Muscle of leg (tissue), 16 donors: ENCODE measurements around the gene ANKRD34B. TPM values are rescaled to one million over a fixed set of nuclear protein-coding genes. Genes with fewer than 3 reads are reported as not detected.

ENCODE experiments used
- DNase-seq: peaks from one replicate; pipeline ENCODE4 v3.0.0; 2013
- H3K27ac ChIP-seq: one replicate; pipeline ENCODE4 v1.5.1; 2013; ENCODE audit warnings: mild to moderate bottlenecking, low read length, control low read depth
- H3K27me3 ChIP-seq: one replicate; pipeline ENCODE4 v1.6.1; 2013; ENCODE audit warnings: low read length; ENCODE audit not compliant: control insufficient read depth, insufficient read depth
- H3K36me3 ChIP-seq: one replicate; pipeline ENCODE4 v1.6.1; 2013; ENCODE audit warnings: low read length; ENCODE audit not compliant: control insufficient read depth, insufficient read depth
- H3K4me1 ChIP-seq: one replicate; pipeline ENCODE4 v1.6.1; 2013; ENCODE audit warnings: low read length; ENCODE audit not compliant: control insufficient read depth, insufficient read depth
- H3K4me3 ChIP-seq: one replicate; pipeline ENCODE4 v1.5.1; 2013; ENCODE audit warnings: low read length, control low read depth
- H3K9me3 ChIP-seq: replicated peaks from 2 replicates; pipeline ENCODE4 v1.6.1; 2013; ENCODE audit warnings: low read depth, low read length; ENCODE audit not compliant: control insufficient read depth
- WGBS: methylation state at CpG from one replicate; pipeline ENCODE4 v1.1.5; 2013; ENCODE audit warnings: missing lambda C conversion rate; ENCODE audit not compliant: insufficient coverage; 5-methylcytosine and 5-hydroxymethylcytosine counted together
- long read RNA-seq, 11 donors: transcript quantifications; one replicate each; lab custom pipeline, GENCODE V29; 2026
- polyA plus RNA-seq, 8 donors: library from polyadenylated mRNA; unstranded; fragments of 120-200 nt; gene quantifications; one replicate each; pipeline versions ENCODE4 v1.2.1 to v1.2.3, GENCODE V29; 2013; ENCODE audit warnings: inconsistent platforms in 1 of 8, low replicate concordance in 1 of 8; ENCODE audit not compliant: insufficient read length in 8 of 8, insufficient read depth in 1 of 8
- total RNA-seq: library from RNA; stranded (reverse); fragments of 120-200 nt; gene quantifications from one replicate; pipeline ENCODE4 v1.2.4, GENCODE V29; 2013

ANKRD34B gene
- total RNA-seq (0.13 TPM), polyA plus RNA-seq (under 1 TPM in 7 of 8 donors, not detected in 1; 0.16 to 0.68 (median 0.27) TPM)
- long read RNA-seq, donor 1 = 0 reads
- long read RNA-seq, donor 2 = 0 reads
- long read RNA-seq, donor 3 = 0 reads
- long read RNA-seq, donor 4 = 0 reads
- long read RNA-seq, donor 5 = 0 reads
- long read RNA-seq, donor 6 = 0 reads
- long read RNA-seq, donor 7 = 0 reads
- long read RNA-seq, donor 8 = 0 reads
- long read RNA-seq, donor 9 = 0 reads
- long read RNA-seq, donor 10 = 0 reads
- long read RNA-seq, donor 11 = 0 reads

GRCh38 chr5:80569961-80570786 lies at the start of gene ANKRD34B:
TSS of gene ANKRD34B (minus strand) at chr5:80570280. CDS start at chr5:80560019, 10,261 bp downstream.
- peak; percentile 19 for DNase-seq
- peaks cover 60% of the 10 kb centered on the region for H3K27me3 ChIP-seq

GRCh38 chr5:80619086-80619485 lies 49.0 kb upstream of the ANKRD34B start:
- H3K27ac ChIP-seq = no peak overlapping the region
- no peaks in the 10 kb centered on the region for H3K4me1 ChIP-seq
- no CpG with 5 or more reads among the region's 1 CpG for WGBS
- H3K36me3 ChIP-seq = no peaks in the 10 kb centered on the region
- DNase-seq = no peak
- no peak overlapping the region for H3K4me3 ChIP-seq
- no peaks in the 10 kb centered on the region for H3K9me3 ChIP-seq
- no peaks in the 10 kb centered on the region for H3K27me3 ChIP-seq

More at GRCh38 chr5:80569961-80570786, at the start of gene ANKRD34B:
- Histone ChIP-seq H3K9me3 (no peaks in the 10 kb centered on the region), H3K4me1 (peaks cover 15% of the 10 kb centered on the region), H3K27ac (no peak within 1 kb of the TSS), H3K4me3 (peak within 1 kb of the TSS; percentile 39), H3K36me3 (no peaks in the 10 kb centered on the region)
- WGBS = under 1% methylated on average over 68 of the region's 73 CpGs

- WGBS = no CpG with 5 or more reads among the region's 4 CpGs
- Histone ChIP-seq H3K27me3 (no peaks in the 10 kb centered on the region), H3K27ac (no peak overlapping the region), H3K9me3 (no peaks in the 10 kb centered on the region), H3K4me3 (no peak overlapping the region), H3K4me1 (no peaks in the 10 kb centered on the region), H3K36me3 (no peaks in the 10 kb centered on the region)
- no peak for DNase-seq
Measured at GRCh38 chr5:80618438-80618837, 48.4 kb upstream of the ANKRD34B start.

GRCh38 chr5:80615266-80615914 lies 45.3 kb upstream of the ANKRD34B start:
- no peaks in the 10 kb centered on the region for H3K36me3 ChIP-seq
- H3K27me3 ChIP-seq = no peaks in the 10 kb centered on the region
- H3K4me3 ChIP-seq = no peak overlapping the region
- no peak for DNase-seq
- H3K9me3 ChIP-seq = no peaks in the 10 kb centered on the region
- no peak overlapping the region for H3K27ac ChIP-seq
- no peaks in the 10 kb centered on the region for H3K4me1 ChIP-seq
- WGBS = 80% methylated on average over 16 of the region's 17 CpGs

- WGBS = no CpG with 5 or more reads among the region's 1 CpG
- Histone ChIP-seq H3K4me1 (no peaks in the 10 kb centered on the region), H3K27me3 (no peaks in the 10 kb centered on the region), H3K27ac (no peak overlapping the region), H3K36me3 (no peaks in the 10 kb centered on the region), H3K9me3 (no peaks in the 10 kb centered on the region), H3K4me3 (no peak overlapping the region)
- no peak for DNase-seq
Measured at GRCh38 chr5:80609692-80610091, 39.6 kb upstream of the ANKRD34B start.

GRCh38 chr5:80608731-80609130 lies 38.7 kb upstream of the ANKRD34B start:
- peak; percentile 10 for DNase-seq
- Histone ChIP-seq H3K27ac (no peak overlapping the region), H3K9me3 (no peaks in the 10 kb centered on the region), H3K36me3 (no peaks in the 10 kb centered on the region), H3K27me3 (no peaks in the 10 kb centered on the region), H3K4me1 (no peaks in the 10 kb centered on the region), H3K4me3 (no peak overlapping the region)
- no CpG with 5 or more reads among the region's 1 CpG for WGBS

- H3K36me3 ChIP-seq = no peaks in the 10 kb centered on the region
- peak; percentile 64 for DNase-seq
- no peak overlapping the region for H3K4me3 ChIP-seq
- no peaks in the 10 kb centered on the region for H3K27me3 ChIP-seq
- H3K9me3 ChIP-seq = no peaks in the 10 kb centered on the region
- H3K4me1 ChIP-seq = no peaks in the 10 kb centered on the region
- H3K27ac ChIP-seq = no peak overlapping the region
Measured at GRCh38 chr5:80607832-80608231, 37.8 kb upstream of the ANKRD34B start.

- Histone ChIP-seq H3K4me3 (no peak overlapping the region), H3K36me3 (no peaks in the 10 kb centered on the region), H3K4me1 (no peaks in the 10 kb centered on the region), H3K9me3 (no peaks in the 10 kb centered on the region), H3K27ac (no peak overlapping the region), H3K27me3 (no peaks in the 10 kb centered on the region)
- DNase-seq = no peak
Measured at GRCh38 chr5:80607343-80607742, 37.3 kb upstream of the ANKRD34B start.

- WGBS = no CpG with 5 or more reads among the region's 2 CpGs
- Histone ChIP-seq H3K4me1 (no peaks in the 10 kb centered on the region), H3K27me3 (no peaks in the 10 kb centered on the region)
Measured at GRCh38 chr5:80600943-80601693, 31.0 kb upstream of the ANKRD34B start.

GRCh38 chr5:80597500-80597899 lies 27.4 kb upstream of the ANKRD34B start:
- H3K4me1 ChIP-seq = no peaks in the 10 kb centered on the region
- WGBS = 80% methylated on average over 2 of the region's 7 CpGs
- no peak overlapping the region for H3K27ac ChIP-seq
- no peaks in the 10 kb centered on the region for H3K27me3 ChIP-seq
- H3K4me3 ChIP-seq = no peak overlapping the region
- H3K9me3 ChIP-seq = no peaks in the 10 kb centered on the region
- no peak for DNase-seq
- H3K36me3 ChIP-seq = no peaks in the 10 kb centered on the region

More at GRCh38 chr5:80600943-80601693, 31.0 kb upstream of the ANKRD34B start:
- H3K36me3 ChIP-seq = no peaks in the 10 kb centered on the region
- no peak overlapping the region for H3K27ac ChIP-seq
- no peak for DNase-seq
- H3K9me3 ChIP-seq = no peaks in the 10 kb centered on the region
- H3K4me3 ChIP-seq = no peak overlapping the region
